IMR-90 (cell line): ENCODE data around the gene GAD2. TPM values are rescaled to one million over a fixed set of nuclear protein-coding genes. Genes with fewer than 3 reads are reported as not detected.

Source experiments
- ATAC-seq: fragments of 200-7000 bp; cut with Tn5 transposase; 2 replicates; pipeline ENCODE4 v1.9.1; 2020; ENCODE audit warnings: low read depth, mild to moderate bottlenecking, moderate library complexity
- BruUV-seq: library from RNA; stranded (reverse); fragments of 400-500 nt; replicated peaks from 2 replicates; lab custom pipeline; 2021; lab: Mats Ljungman, UMichigan
- CTCF ChIA-PET: fragments of 300-600 bp; formaldehyde crosslinking; extraction: SDS; loops from one replicate; lab custom pipeline; 2021; ENCODE audit warnings: antibody characterized with exemption; lab: Yijun Ruan, JAX
- POLR2A ChIA-PET: fragments of 300-600 bp; sonication (Branson Sonifier 250); formaldehyde crosslinking; loops from one replicate; lab custom pipeline; 2022; ENCODE audit warnings: antibody characterized with exemption; ENCODE audit not compliant: unreplicated experiment; lab: Charles Lee
- DNase-seq: peaks from one replicate; pipeline ENCODE4 v3.0.0; 2013
- H2AFZ ChIP-seq: replicated peaks from 2 replicates; pipeline ENCODE3; 2013; ENCODE audit warnings: low read length, mild to moderate bottlenecking; ENCODE audit not compliant: poor library complexity
- H2AK5ac ChIP-seq: 2 replicates; pipeline ENCODE4 v1.6.1; 2013; ENCODE audit warnings: low read depth, low read length, inconsistent platforms
- H2AK9ac ChIP-seq: replicated peaks from 2 replicates; pipeline ENCODE3; 2013; ENCODE audit warnings: mild to moderate bottlenecking, low read depth, low read length, moderate library complexity; ENCODE audit not compliant: poor library complexity
- H2BK120ac ChIP-seq: 2 replicates; pipeline ENCODE4 v1.6.1; 2013; ENCODE audit warnings: low read depth, low read length, inconsistent platforms
- H2BK15ac ChIP-seq: 3 replicates; pipeline ENCODE4 v1.6.1; 2013; ENCODE audit warnings: low read depth, low read length, inconsistent platforms
- H2BK20ac ChIP-seq: 2 replicates; pipeline ENCODE4 v1.6.1; 2013; ENCODE audit warnings: low read depth, mild to moderate bottlenecking, inconsistent platforms, low read length, moderate library complexity
- H2BK5ac ChIP-seq: 2 replicates; pipeline ENCODE4 v1.6.1; 2013; ENCODE audit warnings: mild to moderate bottlenecking, low read depth, low read length, inconsistent platforms; ENCODE audit not compliant: poor library complexity, severe bottlenecking
- H3K14ac ChIP-seq: replicated peaks from 2 replicates; pipeline ENCODE4 v1.6.1; 2013; ENCODE audit warnings: low read depth, low read length, inconsistent platforms
- H3K18ac ChIP-seq: 2 replicates; pipeline ENCODE4 v1.6.1; 2013; ENCODE audit warnings: low read depth, low read length, control low read depth
- H3K23ac ChIP-seq: 2 replicates; pipeline ENCODE4 v1.6.1; 2013; ENCODE audit warnings: low read depth, low read length, inconsistent platforms
- H3K27ac ChIP-seq: 2 replicates; pipeline ENCODE4 v1.5.1; 2013; ENCODE audit warnings: mild to moderate bottlenecking, control low read depth, low read length; ENCODE audit not compliant: insufficient read depth
- H3K27me3 ChIP-seq: 2 replicates; pipeline ENCODE4 v1.6.1; 2013; ENCODE audit warnings: low read length; ENCODE audit not compliant: control insufficient read depth, insufficient read depth
- H3K36me3 ChIP-seq: 2 replicates; pipeline ENCODE4 v1.6.1; 2013; ENCODE audit warnings: low read length, mixed read lengths; ENCODE audit not compliant: control insufficient read depth, insufficient read depth
- H3K4ac ChIP-seq: 2 replicates; pipeline ENCODE4 v1.6.1; 2013; ENCODE audit warnings: low read depth, low read length, inconsistent platforms
- H3K4me1 ChIP-seq: 2 replicates; pipeline ENCODE4 v1.6.1; 2013; ENCODE audit warnings: low read length, mixed read lengths; ENCODE audit not compliant: control insufficient read depth, insufficient read depth
- H3K4me2 ChIP-seq: 2 replicates; pipeline ENCODE4 v1.6.1; 2013; ENCODE audit warnings: low read depth, mild to moderate bottlenecking, control low read depth, low read length, moderate library complexity
- H3K4me3 ChIP-seq: 2 replicates; pipeline ENCODE4 v1.5.1; 2013; ENCODE audit warnings: low read depth, mild to moderate bottlenecking, control low read depth, low read length, moderate library complexity; ENCODE audit not compliant: insufficient read depth
- H3K56ac ChIP-seq: 2 replicates; pipeline ENCODE4 v1.6.1; 2013; ENCODE audit warnings: low read length, inconsistent platforms; ENCODE audit not compliant: insufficient read depth; ENCODE audit errors: extremely low read depth
- H3K79me1 ChIP-seq, 2 experiments: 2 replicates each; pipeline ENCODE4 v1.6.1; 2013; ENCODE audit warnings: low read length in 2 of 2, inconsistent platforms in 1 of 2, low read depth in 1 of 2
- H3K9ac ChIP-seq: 2 replicates; pipeline ENCODE4 v1.6.1; 2013; ENCODE audit warnings: low read depth, low read length, control low read depth
- H3K9me1 ChIP-seq: 2 replicates; pipeline ENCODE4 v1.6.1; 2013; ENCODE audit warnings: low read length, inconsistent platforms; ENCODE audit not compliant: insufficient read depth
- H3K9me3 ChIP-seq: 2 replicates; pipeline ENCODE4 v1.6.1; 2013; ENCODE audit warnings: low read length; ENCODE audit not compliant: control insufficient read depth, insufficient read depth
- H4K20me1 ChIP-seq: 2 replicates; pipeline ENCODE4 v1.6.1; 2013; ENCODE audit warnings: low read length, inconsistent platforms; ENCODE audit not compliant: insufficient read depth
- H4K5ac ChIP-seq: 2 replicates; pipeline ENCODE4 v1.6.1; 2013; ENCODE audit warnings: mild to moderate bottlenecking, low read depth, low read length, control low read depth
- H4K8ac ChIP-seq, 2 experiments: 2 replicates each; pipeline ENCODE4 v1.6.1; 2013; ENCODE audit warnings: low read depth in 2 of 2, low read length in 2 of 2, control low read depth in 1 of 2, inconsistent platforms in 1 of 2
- H4K91ac ChIP-seq: 2 replicates; pipeline ENCODE4 v1.6.1; 2013; ENCODE audit warnings: low read depth, low read length, inconsistent platforms; ENCODE audit not compliant: insufficient read depth
- BHLHE40 ChIP-seq: fragments of 150-350 bp; IDR thresholded peaks from 2 replicates; pipeline ENCODE4 v1.6.1; 2016; ENCODE audit warnings: mild to moderate bottlenecking, low read depth, low read length
- CEBPB ChIP-seq: IDR thresholded peaks from 2 replicates; pipeline ENCODE4 v1.6.1; 2012; ENCODE audit warnings: low read depth, low read length, improper control_type of control experiment
- CHD1 ChIP-seq: IDR thresholded peaks from 2 replicates; pipeline ENCODE4 v1.6.1; 2012; ENCODE audit warnings: low read depth, low read length, improper control_type of control experiment
- FOS ChIP-seq: fragments of 150-350 bp; IDR thresholded peaks from 2 replicates; pipeline ENCODE4 v1.6.1; 2016; ENCODE audit warnings: low read depth, low read length
- MAFK ChIP-seq: IDR thresholded peaks from 2 replicates; pipeline ENCODE4 v1.6.1; 2012; ENCODE audit warnings: low read depth, low read length, improper control_type of control experiment
- MXI1 ChIP-seq: IDR thresholded peaks from 2 replicates; pipeline ENCODE4 v1.6.1; 2012; ENCODE audit warnings: low read depth, mild to moderate bottlenecking, low read length, moderate library complexity, borderline replicate concordance
- NFE2L2 ChIP-seq: fragments of 150-350 bp; IDR thresholded peaks from 2 replicates; pipeline ENCODE4 v1.6.1; 2016; ENCODE audit warnings: low read depth, mild to moderate bottlenecking, low read length
- RAD21 ChIP-seq: IDR thresholded peaks from 2 replicates; pipeline ENCODE4 v1.6.1; 2012; ENCODE audit warnings: low read length, improper control_type of control experiment
- RCOR1 ChIP-seq: IDR thresholded peaks from 2 replicates; pipeline ENCODE4 v1.6.1; 2012; ENCODE audit warnings: mild to moderate bottlenecking, low read length, improper control_type of control experiment; ENCODE audit not compliant: insufficient replicate concordance
- RFX5 ChIP-seq: IDR thresholded peaks from 2 replicates; pipeline ENCODE4 v1.8.0; 2012; ENCODE audit warnings: low read depth, mild to moderate bottlenecking, low read length, moderate library complexity
- WGBS, 2 experiments: methylation state at CpG; one replicate each; pipeline versions ENCODE4 v1.1.5 to v1.1.7; 2013; ENCODE audit warnings: missing lambda C conversion rate in 2 of 2; ENCODE audit not compliant: insufficient read length in 1 of 2; ENCODE audit errors: extremely low coverage in 2 of 2; 5-methylcytosine and 5-hydroxymethylcytosine counted together
- dilution Hi-C: fragments of 300-500 bp; cut with HindIII; formaldehyde crosslinking; loops from one replicate; pipeline ENCODE4 v1.14.3; 2018; ENCODE audit warnings: low sequenced_read_pairs; ENCODE audit not compliant: unreplicated experiment
- in situ Hi-C: fragments of 300-500 bp; cut with MboI; formaldehyde crosslinking; loops from 3 replicates; pipeline ENCODE4 v1.14.3; 2019; ENCODE audit warnings: low sequenced_read_pairs, inconsistent platforms, mixed read lengths
- intact Hi-C: fragments of 100-400 bp; cut with micrococcal nuclease; formaldehyde crosslinking; loops from 2 replicates; pipeline ENCODE4 v1.10.0; 2022
- polyA plus RNA-seq, 3 experiments: library from polyadenylated mRNA; depleted of rRNA; stranded (reverse); fragments of >200 nt; gene quantifications; 2 replicates each; pipeline ENCODE4 v1.2.3, GENCODE V29; 2012; ENCODE audit warnings: low replicate concordance in 1 of 3
- total RNA-seq: library from RNA; depleted of rRNA; stranded (reverse); fragments of >200 nt; gene quantifications from 2 replicates; pipeline ENCODE4 v1.2.3, GENCODE V29; 2012
- TF ChIP-seq, protein P1 (sequence below): fragments of 150-350 bp; IDR thresholded peaks from 2 replicates; pipeline ENCODE4 v1.6.1; 2017; ENCODE audit warnings: mild to moderate bottlenecking, antibody characterized with exemption, low read length, low read depth
- TF ChIP-seq, protein P2 (sequence below): conservative IDR thresholded peaks from 2 replicates; pipeline ENCODE4 v1.5.1; 2012; ENCODE audit warnings: mild to moderate bottlenecking, low read depth, low read length, improper control_type of control experiment

GAD2 gene
- total and polyA plus RNA-seq, 2 of the 4 experiments (the other 2 are of a cell fraction) = not detected

DNA sequence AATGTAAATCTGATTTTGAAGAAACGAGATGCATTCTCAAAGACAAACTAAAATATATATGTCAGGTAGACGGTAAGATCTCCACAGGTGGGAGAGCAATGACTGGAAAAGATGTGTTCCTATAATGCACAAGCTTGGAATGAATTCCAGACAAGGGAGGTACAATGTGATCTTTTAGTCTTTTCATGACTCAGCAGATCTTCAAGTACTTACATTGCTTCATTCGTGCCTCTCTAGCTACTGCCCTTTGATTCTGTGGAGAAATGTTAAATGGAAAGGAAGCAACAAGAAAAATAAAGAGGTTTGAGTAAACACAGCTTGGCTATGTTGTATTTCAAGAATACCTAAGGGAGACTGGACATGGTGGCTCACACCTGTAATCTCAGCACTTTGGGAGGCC lies 106.6 kb downstream of the GAD2 start:
- DNase-seq (no peak), ATAC-seq (no peak)
- no peak for TF ChIP-seq MXI1
- TF ChIP-seq FOS = no peak
- TF ChIP-seq, protein P1, sequence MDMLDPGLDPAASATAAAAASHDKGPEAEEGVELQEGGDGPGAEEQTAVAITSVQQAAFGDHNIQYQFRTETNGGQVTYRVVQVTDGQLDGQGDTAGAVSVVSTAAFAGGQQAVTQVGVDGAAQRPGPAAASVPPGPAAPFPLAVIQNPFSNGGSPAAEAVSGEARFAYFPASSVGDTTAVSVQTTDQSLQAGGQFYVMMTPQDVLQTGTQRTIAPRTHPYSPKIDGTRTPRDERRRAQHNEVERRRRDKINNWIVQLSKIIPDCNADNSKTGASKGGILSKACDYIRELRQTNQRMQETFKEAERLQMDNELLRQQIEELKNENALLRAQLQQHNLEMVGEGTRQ = no peak
- no peak for TF ChIP-seq RAD21
- TF ChIP-seq BHLHE40 = no peak
- TF ChIP-seq MAFK = peak; percentile 84
- TF ChIP-seq NFE2L2 = peak; percentile 65
- TF ChIP-seq CEBPB = no peak
- TF ChIP-seq, protein P2, sequence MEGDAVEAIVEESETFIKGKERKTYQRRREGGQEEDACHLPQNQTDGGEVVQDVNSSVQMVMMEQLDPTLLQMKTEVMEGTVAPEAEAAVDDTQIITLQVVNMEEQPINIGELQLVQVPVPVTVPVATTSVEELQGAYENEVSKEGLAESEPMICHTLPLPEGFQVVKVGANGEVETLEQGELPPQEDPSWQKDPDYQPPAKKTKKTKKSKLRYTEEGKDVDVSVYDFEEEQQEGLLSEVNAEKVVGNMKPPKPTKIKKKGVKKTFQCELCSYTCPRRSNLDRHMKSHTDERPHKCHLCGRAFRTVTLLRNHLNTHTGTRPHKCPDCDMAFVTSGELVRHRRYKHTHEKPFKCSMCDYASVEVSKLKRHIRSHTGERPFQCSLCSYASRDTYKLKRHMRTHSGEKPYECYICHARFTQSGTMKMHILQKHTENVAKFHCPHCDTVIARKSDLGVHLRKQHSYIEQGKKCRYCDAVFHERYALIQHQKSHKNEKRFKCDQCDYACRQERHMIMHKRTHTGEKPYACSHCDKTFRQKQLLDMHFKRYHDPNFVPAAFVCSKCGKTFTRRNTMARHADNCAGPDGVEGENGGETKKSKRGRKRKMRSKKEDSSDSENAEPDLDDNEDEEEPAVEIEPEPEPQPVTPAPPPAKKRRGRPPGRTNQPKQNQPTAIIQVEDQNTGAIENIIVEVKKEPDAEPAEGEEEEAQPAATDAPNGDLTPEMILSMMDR = no peak
- TF ChIP-seq RCOR1 = no peak
- no peak for TF ChIP-seq RFX5
- TF ChIP-seq CHD1 = no peak
- Histone ChIP-seq H3K4me2 (no peak overlapping the region), H3K14ac (no peak overlapping the region), H3K4me3 (no peak overlapping the region), H4K8ac (no peak overlapping the region), H3K36me3 (no peaks in the 10 kb centered on the region), H3K9me1 (no peaks in the 10 kb centered on the region), H3K79me1 (no peaks in the 10 kb centered on the region), H3K18ac (no peak overlapping the region), H3K23ac (no peak overlapping the region), H3K9me3 (peaks cover 13% of the 10 kb centered on the region), H4K20me1 (no peaks in the 10 kb centered on the region), H2BK5ac (no peak overlapping the region), H2AK9ac (no peak overlapping the region), H3K27me3 (no peaks in the 10 kb centered on the region), H3K56ac (no peak overlapping the region), H2BK120ac (no peak overlapping the region), H4K5ac (no peak overlapping the region), H2BK20ac (no peak overlapping the region), H3K4me1 (no peaks in the 10 kb centered on the region), H2BK15ac (no peak overlapping the region), H3K9ac (no peak overlapping the region), H2AK5ac (no peak overlapping the region), H3K4ac (no peak overlapping the region), H3K27ac (no peak overlapping the region), H4K91ac (no peak overlapping the region), H2AFZ (no peak overlapping the region)
- intact Hi-C loops (no loop called here), in situ Hi-C loops (no loop called here), dilution Hi-C loops (no loop called here)
- ChIA-PET POLR2A (no interaction called here), CTCF (interaction anchor here (0.6 kb wide), 1 partner anchor 1047 kb away, joined by 3 read pairs; no protein-coding TSS in a partner anchor)
- no CpG with 5 or more reads among the region's 3 CpGs for WGBS, 2 experiments
- BruUV-seq = no TSS peak
